Measurements from ENCODE around the gene GTPBP3.

The GTPBP3 gene

GRCh38 chr19:17309198-17309964 is 28.0 kb upstream of the GTPBP3 start, which contains the start of gene DDA1:
Gene DDA1, plus strand, starts transcription at chr19:17309563. Its CDS starts 92 bp downstream, at chr19:17309655.
- DNase-seq (ENCODE audit: low spot score), result peak; percentile 100

GRCh38 chr19:17309965-17310461 is 27.3 kb upstream of the GTPBP3 start:
- DNase-seq (ENCODE audit: low spot score), result no peak

GRCh38 chr19:17311455-17312188 is 25.7 kb upstream of the GTPBP3 start:
- no peak for DNase-seq (ENCODE audit: low spot score)

GRCh38 chr19:17312189-17313113 is 24.9 kb upstream of the GTPBP3 start:
- no peak for DNase-seq (ENCODE audit: low spot score)

- DNase-seq (ENCODE audit: low spot score), result no peak
Measured at GRCh38 chr19:17314007-17314593, 23.3 kb upstream of the GTPBP3 start.

- DNase-seq (ENCODE audit: low spot score), result no peak
Measured at GRCh38 chr19:17318966-17319365, 18.4 kb upstream of the GTPBP3 start.

GRCh38 chr19:17319473-17320238 is 17.7 kb upstream of the GTPBP3 start:
- no peak for DNase-seq (ENCODE audit: low spot score)

GRCh38 chr19:17320435-17320834 is 16.9 kb upstream of the GTPBP3 start:
- DNase-seq (ENCODE audit: low spot score), result no peak

- no peak for DNase-seq (ENCODE audit: low spot score)
Measured at GRCh38 chr19:17321655-17322489, 15.5 kb upstream of the GTPBP3 start.

- DNase-seq (ENCODE audit: low spot score), result no peak
Measured at GRCh38 chr19:17322854-17323253, 14.5 kb upstream of the GTPBP3 start.

GRCh38 chr19:17323300-17323963 is 13.9 kb upstream of the GTPBP3 start:
- no peak for DNase-seq (ENCODE audit: low spot score)

GRCh38 chr19:17323964-17324332 is 13.4 kb upstream of the GTPBP3 start:
- DNase-seq (ENCODE audit: low spot score), result no peak

GRCh38 chr19:17324357-17325114 is 12.8 kb upstream of the GTPBP3 start:
- DNase-seq (ENCODE audit: low spot score), result no peak

- no peak for DNase-seq (ENCODE audit: low spot score)
Measured at GRCh38 chr19:17325133-17325532, 12.2 kb upstream of the GTPBP3 start.

- no peak for DNase-seq (ENCODE audit: low spot score)
Measured at GRCh38 chr19:17325881-17326594, 11.3 kb upstream of the GTPBP3 start.

GRCh38 chr19:17326595-17326966 is 10.8 kb upstream of the GTPBP3 start:
- DNase-seq (ENCODE audit: low spot score), result no peak

- no peak for DNase-seq (ENCODE audit: low spot score)
Measured at GRCh38 chr19:17327068-17327653, 10.2 kb upstream of the GTPBP3 start.
